HepG2 (cell line): Measurements from ENCODE around the gene PA2G4. TPM values are rescaled to one million over a fixed set of nuclear protein-coding genes. Genes with fewer than 3 reads are reported as not detected.

Source experiments
- AGO2 ChIP-seq: fragments of 200-400 bp; formaldehyde crosslinking; optimal IDR thresholded peaks from 2 replicates; pipeline ENCODE3; 2017; ENCODE audit warnings: mild to moderate bottlenecking, low read depth, low read length, moderate library complexity
- FOXK1 ChIP-seq: sonication (generic); formaldehyde crosslinking; IDR thresholded peaks from 2 replicates; pipeline ENCODE4 v1.4.0; 2020; ENCODE audit warnings: low read depth, missing genetic modification reagents, borderline replicate concordance
- HOXA7 ChIP-seq: sonication (generic); formaldehyde crosslinking; IDR thresholded peaks from 2 replicates; pipeline ENCODE4 v1.8.1; 2022; ENCODE audit warnings: mild to moderate bottlenecking, missing genetic modification reagents, moderate library complexity
- IRX3 ChIP-seq: sonication (generic); formaldehyde crosslinking; IDR thresholded peaks from 2 replicates; pipeline ENCODE4 v1.8.1; 2023; ENCODE audit warnings: mild to moderate bottlenecking, low read depth, missing genetic modification reagents, borderline replicate concordance
- POLR2AphosphoS2 ChIP-seq: IDR thresholded peaks from 2 replicates; pipeline ENCODE4 v1.6.1; 2011; ENCODE audit warnings: low read depth, low read length, improper control_type of control experiment
- SIX1 ChIP-seq: sonication (generic); formaldehyde crosslinking; IDR thresholded peaks from 2 replicates; pipeline ENCODE4 v1.4.0; 2020; ENCODE audit warnings: missing genetic modification reagents, borderline replicate concordance
- TOE1 ChIP-seq: sonication (generic); formaldehyde crosslinking; IDR thresholded peaks from 2 replicates; pipeline ENCODE4 v1.4.0; 2020; ENCODE audit warnings: mild to moderate bottlenecking, missing genetic modification reagents
- ZMYM3 ChIP-seq: sonication (generic); formaldehyde crosslinking; IDR thresholded peaks from 2 replicates; pipeline ENCODE4 v1.5.1; 2020; ENCODE audit warnings: mild to moderate bottlenecking, missing genetic modification reagents
- ZNF44 ChIP-seq: sonication (generic); formaldehyde crosslinking; IDR thresholded peaks from 2 replicates; pipeline ENCODE4 v1.5.1; 2020; ENCODE audit warnings: mild to moderate bottlenecking, missing genetic modification reagents
- ZNF7 ChIP-seq: IDR thresholded peaks from 2 replicates; pipeline ENCODE4 v1.6.1; 2016; ENCODE audit warnings: missing biosample characterization, missing genetic modification reagents
- polyA plus RNA-seq, 8 experiments: library from polyadenylated mRNA; depleted of rRNA in 3 of 8; stranded (reverse) in 7 of 8; unstranded in 1 of 8; fragments of >200 nt; fragmentation: Illumina TruSeq in 4 of 8; extraction: Trizol in 4 of 8; gene quantifications; 2 replicates each; pipeline versions ENCODE4 v1.2.1 to v1.2.3, GENCODE V29; 2011 to 2016; ENCODE audit warnings: low read depth in 4 of 8, missing spikeins in 1 of 8, mixed read lengths in 1 of 8; ENCODE audit not compliant: insufficient read depth in 1 of 8
- total RNA-seq, 5 experiments: library from RNA; depleted of rRNA; stranded (reverse); fragments of >200 nt; fragmentation: Illumina TruSeq; extraction: Trizol; gene quantifications; 2 replicates each; pipeline ENCODE4 v1.2.3, GENCODE V29; 2016; ENCODE audit warnings: low read depth in 1 of 5
- TF ChIP-seq, protein P1 (sequence below): sonication (generic); formaldehyde crosslinking; IDR thresholded peaks from 2 replicates; pipeline ENCODE4 v1.4.0; 2020; ENCODE audit warnings: mild to moderate bottlenecking, missing genetic modification reagents
- TF ChIP-seq, protein P2 (sequence below): sonication (generic); formaldehyde crosslinking; IDR thresholded peaks from 2 replicates; pipeline ENCODE4 v1.4.0; 2020; ENCODE audit warnings: missing genetic modification reagents
- TF ChIP-seq, protein P3 (sequence below): sonication (generic); formaldehyde crosslinking; IDR thresholded peaks from 2 replicates; pipeline ENCODE4 v1.9.0; 2021; ENCODE audit warnings: missing genetic modification reagents, borderline replicate concordance
- TF ChIP-seq, protein P4 (sequence below): sonication (generic); formaldehyde crosslinking; IDR thresholded peaks from 2 replicates; pipeline ENCODE4 v1.5.0; 2020; ENCODE audit warnings: mild to moderate bottlenecking, missing genetic modification reagents
- TF ChIP-seq, protein P5 (sequence below): sonication (generic); formaldehyde crosslinking; IDR thresholded peaks from 2 replicates; pipeline ENCODE4 v1.5.0; 2020; ENCODE audit warnings: missing genetic modification reagents
- TF ChIP-seq, protein P6 (sequence below): sonication (generic); formaldehyde crosslinking; conservative IDR thresholded peaks from 2 replicates; pipeline ENCODE4 v1.4.0; 2020; ENCODE audit warnings: missing genetic modification reagents

The PA2G4 gene
- total and polyA plus RNA-seq, 2 of the 13 experiments (the other 11 are each of a cell fraction or from before 2014, with no cell fraction given), result 147 to 240 TPM

DNA sequence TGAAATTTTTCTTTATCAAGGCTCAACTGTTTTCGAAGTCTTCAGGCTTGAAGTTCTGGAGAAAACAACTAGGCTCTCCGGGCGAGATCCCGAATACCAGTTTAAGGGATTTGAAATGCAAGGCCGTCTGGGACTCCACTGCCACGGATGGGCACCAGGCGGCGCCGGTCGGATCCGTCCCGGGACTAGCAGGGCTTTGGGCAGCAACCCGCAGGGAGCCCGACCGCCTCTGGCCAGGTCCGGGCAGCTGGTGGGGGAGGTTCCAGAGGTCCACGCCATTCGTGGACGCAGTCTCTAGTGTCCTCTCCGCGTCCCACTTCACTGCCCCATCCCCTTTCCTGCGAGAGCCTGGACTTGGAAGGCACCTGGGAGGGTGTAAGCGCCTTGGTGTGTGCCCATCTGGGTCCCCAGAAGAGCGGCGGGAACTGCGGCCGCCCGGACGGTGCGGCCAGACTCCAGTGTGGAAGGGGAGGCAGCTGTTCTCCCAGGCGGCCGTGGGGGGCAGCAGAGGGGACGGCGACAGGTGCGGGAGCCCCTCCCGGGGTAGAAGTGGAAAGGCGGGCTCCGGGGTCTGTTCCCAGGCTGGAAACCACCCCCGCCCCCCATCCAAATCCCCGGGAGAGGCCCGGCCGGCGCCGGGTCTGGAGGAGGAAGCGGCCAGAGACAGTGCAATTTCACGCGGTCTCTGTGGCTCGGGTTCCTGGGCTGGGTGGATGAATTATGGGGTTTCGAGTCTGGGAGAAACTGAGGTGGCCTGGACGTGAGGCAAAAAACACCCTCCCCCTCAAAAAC lies 25.2 kb upstream of the PA2G4 start (continued):
- TF ChIP-seq, protein P1, sequence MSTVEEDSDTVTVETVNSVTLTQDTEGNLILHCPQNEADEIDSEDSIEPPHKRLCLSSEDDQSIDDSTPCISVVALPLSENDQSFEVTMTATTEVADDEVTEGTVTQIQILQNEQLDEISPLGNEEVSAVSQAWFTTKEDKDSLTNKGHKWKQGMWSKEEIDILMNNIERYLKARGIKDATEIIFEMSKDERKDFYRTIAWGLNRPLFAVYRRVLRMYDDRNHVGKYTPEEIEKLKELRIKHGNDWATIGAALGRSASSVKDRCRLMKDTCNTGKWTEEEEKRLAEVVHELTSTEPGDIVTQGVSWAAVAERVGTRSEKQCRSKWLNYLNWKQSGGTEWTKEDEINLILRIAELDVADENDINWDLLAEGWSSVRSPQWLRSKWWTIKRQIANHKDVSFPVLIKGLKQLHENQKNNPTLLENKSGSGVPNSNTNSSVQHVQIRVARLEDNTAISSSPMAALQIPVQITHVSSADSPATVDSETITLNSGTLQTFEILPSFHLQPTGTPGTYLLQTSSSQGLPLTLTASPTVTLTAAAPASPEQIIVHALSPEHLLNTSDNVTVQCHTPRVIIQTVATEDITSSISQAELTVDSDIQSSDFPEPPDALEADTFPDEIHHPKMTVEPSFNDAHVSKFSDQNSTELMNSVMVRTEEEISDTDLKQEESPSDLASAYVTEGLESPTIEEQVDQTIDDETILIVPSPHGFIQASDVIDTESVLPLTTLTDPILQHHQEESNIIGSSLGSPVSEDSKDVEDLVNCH (CRISPR knock-in tag), result no peak; the same call in 1 of the 2 replicates
- TF ChIP-seq AGO2 (peak; percentile 63), TOE1 (CRISPR knock-in tag) (no peak), IRX3 (CRISPR knock-in tag) (no peak), ZMYM3 (CRISPR knock-in tag) (peak; percentile 53; the same call in 1 of the 2 replicates), POLR2AphosphoS2 (no peak), ZNF7 (CRISPR knock-in tag) (no peak), HOXA7 (CRISPR knock-in tag) (no peak), SIX1 (no peak), ZNF44 (CRISPR knock-in tag) (no peak; the same call in 1 of the 2 replicates), FOXK1 (CRISPR knock-in tag) (no peak)
- TF ChIP-seq, protein P2, sequence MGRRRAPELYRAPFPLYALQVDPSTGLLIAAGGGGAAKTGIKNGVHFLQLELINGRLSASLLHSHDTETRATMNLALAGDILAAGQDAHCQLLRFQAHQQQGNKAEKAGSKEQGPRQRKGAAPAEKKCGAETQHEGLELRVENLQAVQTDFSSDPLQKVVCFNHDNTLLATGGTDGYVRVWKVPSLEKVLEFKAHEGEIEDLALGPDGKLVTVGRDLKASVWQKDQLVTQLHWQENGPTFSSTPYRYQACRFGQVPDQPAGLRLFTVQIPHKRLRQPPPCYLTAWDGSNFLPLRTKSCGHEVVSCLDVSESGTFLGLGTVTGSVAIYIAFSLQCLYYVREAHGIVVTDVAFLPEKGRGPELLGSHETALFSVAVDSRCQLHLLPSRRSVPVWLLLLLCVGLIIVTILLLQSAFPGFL (CRISPR knock-in tag), result no peak
- TF ChIP-seq, protein P3, sequence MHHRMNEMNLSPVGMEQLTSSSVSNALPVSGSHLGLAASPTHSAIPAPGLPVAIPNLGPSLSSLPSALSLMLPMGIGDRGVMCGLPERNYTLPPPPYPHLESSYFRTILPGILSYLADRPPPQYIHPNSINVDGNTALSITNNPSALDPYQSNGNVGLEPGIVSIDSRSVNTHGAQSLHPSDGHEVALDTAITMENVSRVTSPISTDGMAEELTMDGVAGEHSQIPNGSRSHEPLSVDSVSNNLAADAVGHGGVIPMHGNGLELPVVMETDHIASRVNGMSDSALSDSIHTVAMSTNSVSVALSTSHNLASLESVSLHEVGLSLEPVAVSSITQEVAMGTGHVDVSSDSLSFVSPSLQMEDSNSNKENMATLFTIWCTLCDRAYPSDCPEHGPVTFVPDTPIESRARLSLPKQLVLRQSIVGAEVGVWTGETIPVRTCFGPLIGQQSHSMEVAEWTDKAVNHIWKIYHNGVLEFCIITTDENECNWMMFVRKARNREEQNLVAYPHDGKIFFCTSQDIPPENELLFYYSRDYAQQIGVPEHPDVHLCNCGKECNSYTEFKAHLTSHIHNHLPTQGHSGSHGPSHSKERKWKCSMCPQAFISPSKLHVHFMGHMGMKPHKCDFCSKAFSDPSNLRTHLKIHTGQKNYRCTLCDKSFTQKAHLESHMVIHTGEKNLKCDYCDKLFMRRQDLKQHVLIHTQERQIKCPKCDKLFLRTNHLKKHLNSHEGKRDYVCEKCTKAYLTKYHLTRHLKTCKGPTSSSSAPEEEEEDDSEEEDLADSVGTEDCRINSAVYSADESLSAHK, result no peak
- TF ChIP-seq, protein P4, sequence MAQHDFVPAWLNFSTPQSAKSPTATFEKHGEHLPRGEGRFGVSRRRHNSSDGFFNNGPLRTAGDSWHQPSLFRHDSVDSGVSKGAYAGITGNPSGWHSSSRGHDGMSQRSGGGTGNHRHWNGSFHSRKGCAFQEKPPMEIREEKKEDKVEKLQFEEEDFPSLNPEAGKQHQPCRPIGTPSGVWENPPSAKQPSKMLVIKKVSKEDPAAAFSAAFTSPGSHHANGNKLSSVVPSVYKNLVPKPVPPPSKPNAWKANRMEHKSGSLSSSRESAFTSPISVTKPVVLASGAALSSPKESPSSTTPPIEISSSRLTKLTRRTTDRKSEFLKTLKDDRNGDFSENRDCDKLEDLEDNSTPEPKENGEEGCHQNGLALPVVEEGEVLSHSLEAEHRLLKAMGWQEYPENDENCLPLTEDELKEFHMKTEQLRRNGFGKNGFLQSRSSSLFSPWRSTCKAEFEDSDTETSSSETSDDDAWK (CRISPR knock-in tag), result no peak
- TF ChIP-seq, protein P5, sequence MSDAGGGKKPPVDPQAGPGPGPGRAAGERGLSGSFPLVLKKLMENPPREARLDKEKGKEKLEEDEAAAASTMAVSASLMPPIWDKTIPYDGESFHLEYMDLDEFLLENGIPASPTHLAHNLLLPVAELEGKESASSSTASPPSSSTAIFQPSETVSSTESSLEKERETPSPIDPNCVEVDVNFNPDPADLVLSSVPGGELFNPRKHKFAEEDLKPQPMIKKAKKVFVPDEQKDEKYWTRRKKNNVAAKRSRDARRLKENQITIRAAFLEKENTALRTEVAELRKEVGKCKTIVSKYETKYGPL (CRISPR knock-in tag), result peak; percentile 17; the same call in 1 of the 2 replicates
- TF ChIP-seq, protein P6, sequence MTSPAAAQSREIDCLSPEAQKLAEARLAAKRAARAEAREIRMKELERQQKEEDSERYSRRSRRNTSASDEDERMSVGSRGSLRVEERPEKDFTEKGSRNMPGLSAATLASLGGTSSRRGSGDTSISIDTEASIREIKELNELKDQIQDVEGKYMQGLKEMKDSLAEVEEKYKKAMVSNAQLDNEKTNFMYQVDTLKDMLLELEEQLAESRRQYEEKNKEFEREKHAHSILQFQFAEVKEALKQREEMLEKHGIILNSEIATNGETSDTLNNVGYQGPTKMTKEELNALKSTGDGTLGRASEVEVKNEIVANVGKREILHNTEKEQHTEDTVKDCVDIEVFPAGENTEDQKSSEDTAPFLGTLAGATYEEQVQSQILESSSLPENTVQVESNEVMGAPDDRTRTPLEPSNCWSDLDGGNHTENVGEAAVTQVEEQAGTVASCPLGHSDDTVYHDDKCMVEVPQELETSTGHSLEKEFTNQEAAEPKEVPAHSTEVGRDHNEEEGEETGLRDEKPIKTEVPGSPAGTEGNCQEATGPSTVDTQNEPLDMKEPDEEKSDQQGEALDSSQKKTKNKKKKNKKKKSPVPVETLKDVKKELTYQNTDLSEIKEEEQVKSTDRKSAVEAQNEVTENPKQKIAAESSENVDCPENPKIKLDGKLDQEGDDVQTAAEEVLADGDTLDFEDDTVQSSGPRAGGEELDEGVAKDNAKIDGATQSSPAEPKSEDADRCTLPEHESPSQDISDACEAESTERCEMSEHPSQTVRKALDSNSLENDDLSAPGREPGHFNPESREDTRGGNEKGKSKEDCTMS (CRISPR knock-in tag), result no peak
